Activated CD8-positive, alpha-beta T cell treated with anti-CD3 and anti-CD28 coated beads for 36 hours (primary cell): ENCODE data around the gene CREBRF. TPM values are rescaled to one million over a fixed set of nuclear protein-coding genes. Genes with fewer than 3 reads are reported as not detected.
A peak's percentile ranks its signal among the peaks of the same experiment; 100 is the strongest.

ENCODE experiments used
- ATAC-seq: fragments of 200-7000 bp; cut with Tn5 transposase; one replicate; pipeline ENCODE4 v1.10.0; 2021; ENCODE audit warnings: mild to moderate bottlenecking, moderate library complexity
- CTCF ChIA-PET: fragments of 350-600 bp; sonication (Branson Sonifier 250); formaldehyde crosslinking; loops from one replicate; lab custom pipeline; 2021; ENCODE audit warnings: antibody characterized with exemption; lab: Charles Lee
- POLR2A ChIA-PET: fragments of 350-600 bp; sonication (Branson Sonifier 250); formaldehyde crosslinking; loops from one replicate; lab custom pipeline; 2021; ENCODE audit warnings: antibody characterized with exemption; lab: Charles Lee
- DNase-seq: peaks from one replicate; pipeline ENCODE4 v3.0.0-alpha.2; 2020
- H3K27ac Mint-ChIP-seq: one replicate; pipeline ENCODE4 v1.8.0; 2021; ENCODE audit warnings: mild to moderate bottlenecking, mixed read lengths
- H3K27me3 Mint-ChIP-seq: one replicate; pipeline ENCODE4 v1.8.0; 2021; ENCODE audit warnings: mixed read lengths
- H3K36me3 Mint-ChIP-seq: one replicate; pipeline ENCODE4 v1.8.0; 2021; ENCODE audit warnings: low read depth, mixed read lengths
- H3K4me1 Mint-ChIP-seq: one replicate; pipeline ENCODE4 v1.8.0; 2021; ENCODE audit warnings: low read depth, mixed read lengths
- H3K4me3 Mint-ChIP-seq: one replicate; pipeline ENCODE4 v1.8.0; 2021; ENCODE audit warnings: mild to moderate bottlenecking, moderate library complexity, mixed read lengths
- H3K9me3 Mint-ChIP-seq: one replicate; pipeline ENCODE4 v1.8.0; 2021; ENCODE audit warnings: mixed read lengths
- CTCF ChIP-seq: fragments of 200-600 bp; IDR thresholded peaks from one replicate; pipeline ENCODE4 v1.8.0; 2022; ENCODE audit warnings: antibody characterized with exemption, mild to moderate bottlenecking
- intact Hi-C: fragments of 100-400 bp; cut with micrococcal nuclease; formaldehyde crosslinking; loops from one replicate; pipeline ENCODE4 v1.10.0; 2022
- total RNA-seq, 2 experiments: library from RNA; stranded (reverse); gene quantifications; one replicate each; pipeline ENCODE4 v1.2.3, GENCODE V29; 2021

Gene CREBRF
- total RNA-seq, 2 experiments from 2014 or later: 9.3 to 10.2 TPM

- intact Hi-C loops: no loop called here
- ATAC-seq (no peak), DNase-seq (no peak)
- Mint-ChIP-seq H3K27ac (no peak overlapping the region), H3K27me3 (no peaks in the 10 kb centered on the region), H3K9me3 (peaks cover 2% of the 10 kb centered on the region), H3K4me3 (no peak overlapping the region), H3K4me1 (peaks cover 33% of the 10 kb centered on the region), H3K36me3 (peaks cover 5% of the 10 kb centered on the region)
- POLR2A ChIA-PET: no interaction called here
- no peak for TF ChIP-seq CTCF
- CTCF ChIA-PET: no interaction called here
Observed at GRCh38 chr5:173078878-173079277, 22.7 kb downstream of the CREBRF start.

DNA sequence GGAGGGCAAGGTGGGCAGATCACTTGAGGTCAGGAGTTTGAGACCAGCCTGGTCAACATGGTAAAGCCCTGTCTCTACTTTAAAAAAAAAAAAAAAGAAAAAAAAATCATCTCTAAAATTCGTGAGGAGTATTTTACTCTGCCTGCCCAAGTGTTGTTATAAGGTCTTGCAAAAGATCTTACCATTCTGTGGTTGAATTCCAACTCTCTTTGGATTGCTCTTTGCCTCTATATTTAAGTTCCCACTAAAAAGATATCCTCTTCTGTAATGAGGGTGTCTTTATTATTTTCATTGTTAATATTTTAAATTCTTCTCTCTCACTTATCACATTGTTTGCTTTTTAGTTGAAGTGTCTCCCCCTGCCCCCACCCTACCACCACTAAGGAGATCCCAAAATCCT, 33.4 kb downstream of the CREBRF start:
- Mint-ChIP-seq H3K27ac (no peak overlapping the region), H3K4me1 (peaks cover 26% of the 10 kb centered on the region)

DNA sequence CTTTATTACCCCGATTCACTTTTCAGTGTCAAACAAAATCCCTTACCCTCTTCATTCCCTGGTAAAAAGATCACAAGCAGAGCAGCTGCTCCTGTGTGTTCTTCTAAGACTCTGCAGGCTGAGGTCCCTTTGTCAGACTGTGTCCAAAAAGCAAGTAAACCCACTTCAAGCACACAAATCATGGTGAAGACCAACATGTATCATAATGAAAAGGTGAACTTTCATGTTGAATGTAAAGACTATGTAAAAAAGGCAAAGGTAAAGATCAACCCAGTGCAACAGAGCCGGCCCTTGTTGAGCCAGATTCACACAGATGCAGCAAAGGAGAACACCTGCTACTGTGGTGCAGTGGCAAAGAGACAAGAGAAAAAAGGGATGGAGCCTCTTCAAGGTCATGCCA, 34.5 kb downstream of the CREBRF start:
- CTCF ChIA-PET: no interaction called here
- peak overlapping the region; percentile 4 for H3K27ac Mint-ChIP-seq
- peaks cover 3% of the 10 kb centered on the region for H3K36me3 Mint-ChIP-seq
- no peaks in the 10 kb centered on the region for H3K27me3 Mint-ChIP-seq
- no peaks in the 10 kb centered on the region for H3K9me3 Mint-ChIP-seq
- POLR2A ChIA-PET: interaction anchor here (0.9 kb wide), 1 partner anchor 9 kb away, joined by 4 read pairs; no protein-coding TSS in a partner anchor
- H3K4me1 Mint-ChIP-seq: peaks cover 26% of the 10 kb centered on the region
- no peak for DNase-seq
- peak; percentile 20 for ATAC-seq
- no peak overlapping the region for H3K4me3 Mint-ChIP-seq
- intact Hi-C loops: no loop called here
- no peak for TF ChIP-seq CTCF

More for the DNA sequence above, 33.4 kb downstream of the CREBRF start:
- intact Hi-C loops: no loop called here
- Mint-ChIP-seq H3K27me3 (no peaks in the 10 kb centered on the region), H3K4me3 (no peak overlapping the region), H3K36me3 (peaks cover 3% of the 10 kb centered on the region), H3K9me3 (no peaks in the 10 kb centered on the region)
- ChIA-PET POLR2A (no interaction called here), CTCF (interaction anchor here (1.6 kb wide), 1 partner anchor 105 kb away, joined by 4 read pairs; the partner anchor contains the start of gene ATP6V0E1)
- DNase-seq (no peak), ATAC-seq (no peak)
- no peak for TF ChIP-seq CTCF

DNA sequence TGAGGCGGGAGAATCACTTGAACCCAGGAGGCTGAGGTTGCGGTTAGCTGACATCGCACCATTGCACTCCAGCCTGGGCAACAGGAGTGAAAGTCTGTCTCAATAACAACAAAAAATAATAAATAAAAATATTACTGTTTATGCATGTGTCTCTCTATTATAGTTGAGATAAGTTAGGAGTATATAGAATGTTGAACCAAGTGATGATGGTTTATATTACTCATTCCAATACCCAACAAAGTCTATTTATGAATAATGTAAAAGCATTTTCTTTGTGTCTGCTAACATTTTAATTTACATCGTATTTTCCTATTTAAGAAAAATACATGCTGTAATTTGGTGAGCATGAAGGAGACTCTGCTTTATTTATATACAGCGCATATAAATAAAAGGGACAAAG, 35.8 kb downstream of the CREBRF start:
- no peak overlapping the region for H3K27ac Mint-ChIP-seq
- ATAC-seq: no peak
- no peaks in the 10 kb centered on the region for H3K27me3 Mint-ChIP-seq
- no peak for TF ChIP-seq CTCF
- H3K9me3 Mint-ChIP-seq: no peaks in the 10 kb centered on the region
- H3K36me3 Mint-ChIP-seq: peaks cover 3% of the 10 kb centered on the region
- no peak overlapping the region for H3K4me3 Mint-ChIP-seq
- intact Hi-C loops: no loop called here
- POLR2A ChIA-PET: interaction anchor here (0.7 to 1.1 kb wide), 2 partner anchors 18 to 26 kb away, joined by 3 to 4 read pairs; no protein-coding TSS in a partner anchor
- CTCF ChIA-PET: interaction anchor here (1.1 kb wide), 1 partner anchor 30 kb away, joined by 3 read pairs; no protein-coding TSS in a partner anchor
- H3K4me1 Mint-ChIP-seq: peaks cover 30% of the 10 kb centered on the region
- DNase-seq: no peak

DNA sequence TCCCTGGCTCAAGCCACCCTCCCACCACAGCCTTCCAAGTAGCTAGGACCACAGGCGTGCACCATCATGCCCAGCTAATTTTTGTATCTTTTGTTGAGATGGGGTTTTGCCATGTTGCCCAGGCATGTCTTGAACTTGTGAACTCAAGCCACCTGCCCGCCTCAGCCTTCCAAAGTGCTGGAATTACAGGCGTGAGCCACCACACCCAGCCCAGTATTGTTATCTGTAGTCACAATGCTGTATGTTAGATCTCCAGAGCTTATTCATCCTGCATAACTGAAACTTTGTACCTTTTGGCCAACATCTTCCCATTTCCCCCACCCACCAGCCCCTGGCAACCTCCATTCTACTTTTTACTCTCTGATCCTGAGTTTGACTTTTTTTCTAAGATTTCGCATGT, 37.5 kb downstream of the CREBRF start:
- H3K4me3 Mint-ChIP-seq: no peak overlapping the region

More for the DNA sequence above, 37.5 kb downstream of the CREBRF start:
- CTCF ChIA-PET: no interaction called here
- H3K27ac Mint-ChIP-seq: no peak overlapping the region
- DNase-seq (no peak), ATAC-seq (no peak)
- peaks cover 3% of the 10 kb centered on the region for H3K36me3 Mint-ChIP-seq
- no peaks in the 10 kb centered on the region for H3K27me3 Mint-ChIP-seq
- TF ChIP-seq CTCF: no peak
- peaks cover 40% of the 10 kb centered on the region for H3K4me1 Mint-ChIP-seq
- H3K9me3 Mint-ChIP-seq: no peaks in the 10 kb centered on the region
- POLR2A ChIA-PET: no interaction called here
- intact Hi-C loops: no loop called here
